OCI-LY1 (cell line): Measurements from ENCODE around the gene WNT9A.

Experiments
- H2AFZ ChIP-seq: fragments of 200-600 bp; sonication (generic), shearing (Covaris generic); 2 replicates; pipeline ENCODE4 v1.6.0; 2014; ENCODE audit warnings: antibody characterized with exemption, mild to moderate bottlenecking, low read length
- H3F3A ChIP-seq: fragments of 200-600 bp; sonication (generic), shearing (Covaris generic); 2 replicates; pipeline ENCODE4 v1.6.0; 2014; ENCODE audit warnings: mild to moderate bottlenecking, antibody characterized with exemption, low read length, moderate library complexity; ENCODE audit not compliant: insufficient read depth
- H3K27ac ChIP-seq: fragments of 200-600 bp; sonication (generic); 2 replicates; pipeline ENCODE4 v1.5.1; 2014; ENCODE audit warnings: low read length, mixed run types, mild to moderate bottlenecking, low read depth; ENCODE audit not compliant: poor library complexity, severe bottlenecking
- H3K27me3 ChIP-seq: fragments of 200-600 bp; sonication (generic); 2 replicates; pipeline ENCODE4 v1.6.0; 2014; ENCODE audit warnings: antibody characterized with exemption, mild to moderate bottlenecking, low read length, moderate library complexity; ENCODE audit not compliant: insufficient read depth
- H3K36me3 ChIP-seq: fragments of 200-600 bp; sonication (generic); 2 replicates; pipeline ENCODE4 v1.6.1; 2014; ENCODE audit warnings: mild to moderate bottlenecking, antibody characterized with exemption, low read length, moderate library complexity, mixed read lengths; ENCODE audit not compliant: insufficient read depth
- H3K4me1 ChIP-seq: fragments of 200-600 bp; sonication (generic); 2 replicates; pipeline ENCODE4 v1.5.1; 2014; ENCODE audit warnings: mild to moderate bottlenecking, low read length, moderate library complexity; ENCODE audit not compliant: insufficient read depth, severe bottlenecking
- H3K4me2 ChIP-seq: fragments of 200-600 bp; sonication (generic), shearing (Covaris generic); 2 replicates; pipeline ENCODE4 v1.6.1; 2014; ENCODE audit warnings: low read length
- H3K4me3 ChIP-seq: fragments of 200-600 bp; sonication (generic); 2 replicates; pipeline ENCODE4 v1.5.1; 2014; ENCODE audit warnings: low read length, low read depth, mild to moderate bottlenecking, mixed read lengths; ENCODE audit not compliant: poor library complexity, severe bottlenecking
- H3K79me2 ChIP-seq: fragments of 200-600 bp; shearing (Covaris generic); 2 replicates; pipeline ENCODE4 v1.6.1; 2016; ENCODE audit warnings: mixed run types, low read length, mixed read lengths; ENCODE audit not compliant: insufficient read depth
- H3K9ac ChIP-seq: fragments of 200-600 bp; sonication (generic), shearing (Covaris generic); 2 replicates; pipeline ENCODE4 v1.6.1; 2014; ENCODE audit warnings: mild to moderate bottlenecking, low read length, mixed read lengths
- H3K9me2 ChIP-seq: fragments of 200-600 bp; sonication (generic), shearing (Covaris generic); 2 replicates; pipeline ENCODE4 v1.6.1; 2014; ENCODE audit warnings: low read depth, mild to moderate bottlenecking, low read length, mixed read lengths
- H3K9me3 ChIP-seq: fragments of 200-600 bp; shearing (Covaris generic); 2 replicates; pipeline ENCODE4 v1.6.1; 2014; ENCODE audit warnings: low read length, mixed read lengths
- H4K20me1 ChIP-seq: fragments of 200-600 bp; sonication (generic), shearing (Covaris generic); 2 replicates; pipeline ENCODE4 v1.6.0; 2016; ENCODE audit warnings: mild to moderate bottlenecking, low read length; ENCODE audit not compliant: insufficient read depth
- CTCF ChIP-seq: fragments of 200-600 bp; sonication (generic), shearing (Covaris generic); IDR thresholded peaks from 2 replicates; pipeline ENCODE4 v1.5.1; 2017; ENCODE audit warnings: mild to moderate bottlenecking, antibody characterized with exemption, low read length, moderate library complexity, mixed read lengths
- EZH2 ChIP-seq: fragments of 200-600 bp; sonication (generic), shearing (Covaris generic); IDR thresholded peaks from 2 replicates; pipeline ENCODE4 v1.8.0; 2017; ENCODE audit warnings: borderline replicate concordance, mixed run types, mild to moderate bottlenecking, antibody characterized with exemption, low read length, moderate library complexity, mixed read lengths

WNT9A gene

GRCh38 chr1:227952374-227953021 is 4.8 kb upstream of the WNT9A start:
- Histone ChIP-seq H3K4me1 (no peaks in the 10 kb centered on the region), H3K9me3 (no peaks in the 10 kb centered on the region), H4K20me1 (no peaks in the 10 kb centered on the region), H3K9ac (no peak overlapping the region), H3K27me3 (peaks cover 14% of the 10 kb centered on the region; the same call in 1 of the 2 replicates), H3K4me2 (no peak overlapping the region), H3K36me3 (no peaks in the 10 kb centered on the region), H3K4me3 (no peak overlapping the region), H3K9me2 (no peaks in the 10 kb centered on the region), H2AFZ (no peak overlapping the region), H3K79me2 (no peaks in the 10 kb centered on the region), H3K27ac (no peak overlapping the region), H3F3A (no peaks in the 10 kb centered on the region)
- TF ChIP-seq CTCF (no peak), EZH2 (no peak)

GRCh38 chr1:227951624-227952373 is 4.1 kb upstream of the WNT9A start:
- Histone ChIP-seq H2AFZ (no peak overlapping the region), H3K27me3 (peaks cover 14% of the 10 kb centered on the region; the same call in 1 of the 2 replicates), H3K4me3 (no peak overlapping the region), H3K27ac (no peak overlapping the region), H4K20me1 (no peaks in the 10 kb centered on the region), H3K9ac (no peak overlapping the region), H3K4me1 (no peaks in the 10 kb centered on the region), H3F3A (no peaks in the 10 kb centered on the region), H3K9me3 (no peaks in the 10 kb centered on the region), H3K4me2 (no peak overlapping the region), H3K36me3 (no peaks in the 10 kb centered on the region), H3K79me2 (no peaks in the 10 kb centered on the region), H3K9me2 (no peaks in the 10 kb centered on the region)
- TF ChIP-seq CTCF (no peak), EZH2 (no peak)

GRCh38 chr1:227950735-227951346 is 3.1 kb upstream of the WNT9A start:
- no peak overlapping the region for H3K9ac ChIP-seq
- H3K9me3 ChIP-seq: no peaks in the 10 kb centered on the region
- H3F3A ChIP-seq: no peaks in the 10 kb centered on the region
- peaks cover 14% of the 10 kb centered on the region; the same call in 1 of the 2 replicates for H3K27me3 ChIP-seq
- H3K36me3 ChIP-seq: no peaks in the 10 kb centered on the region
- no peaks in the 10 kb centered on the region for H3K9me2 ChIP-seq
- H4K20me1 ChIP-seq: no peaks in the 10 kb centered on the region
- H3K4me3 ChIP-seq: no peak overlapping the region
- H3K79me2 ChIP-seq: no peaks in the 10 kb centered on the region
- no peak overlapping the region for H2AFZ ChIP-seq
- H3K27ac ChIP-seq: no peak overlapping the region
- no peak for TF ChIP-seq EZH2
- TF ChIP-seq CTCF: no peak
- no peaks in the 10 kb centered on the region for H3K4me1 ChIP-seq
- H3K4me2 ChIP-seq: no peak overlapping the region
